Neural cell (in vitro differentiated cells): Measurements from ENCODE around the gene MSH3. TPM values are rescaled to one million over a fixed set of nuclear protein-coding genes. Genes with fewer than 3 reads are reported as not detected.

Source experiments
- H2AFZ ChIP-seq: fragments of 200-600, 300-800 bp; sonication (generic), shearing (Covaris generic); 2 replicates; pipeline ENCODE4 v1.6.0; 2014; ENCODE audit warnings: low read depth, mild to moderate bottlenecking, antibody characterized with exemption, low read length, moderate library complexity
- H3F3A ChIP-seq: fragments of 200-600 bp; shearing (Covaris generic); 2 replicates; pipeline ENCODE4 v1.6.1; 2016; ENCODE audit warnings: mild to moderate bottlenecking, moderate library complexity, mixed read lengths, antibody characterized with exemption, low read length; ENCODE audit not compliant: insufficient read depth, poor library complexity, severe bottlenecking
- H3K27ac ChIP-seq: fragments of 200-600, 300-800 bp; sonication (generic), shearing (Covaris generic); 2 replicates; pipeline ENCODE4 v1.5.1; 2014; ENCODE audit warnings: mild to moderate bottlenecking, low read length, moderate library complexity
- H3K27me3 ChIP-seq: fragments of 300-800, 200-600 bp; sonication (generic), shearing (Covaris generic); 2 replicates; pipeline ENCODE4 v1.6.0; 2014; ENCODE audit warnings: mild to moderate bottlenecking, low read depth, low read length, moderate library complexity; ENCODE audit not compliant: insufficient read depth
- H3K36me3 ChIP-seq: fragments of 300-800, 200-600 bp; sonication (generic), shearing (Covaris generic); 2 replicates; pipeline ENCODE4 v1.5.1; 2014; ENCODE audit warnings: mild to moderate bottlenecking, antibody characterized with exemption, low read length, moderate library complexity; ENCODE audit not compliant: insufficient read depth
- H3K4me2 ChIP-seq: fragments of 300-800, 200-600 bp; sonication (generic), shearing (Covaris generic); 2 replicates; pipeline ENCODE4 v1.6.0; 2014; ENCODE audit warnings: mild to moderate bottlenecking, low read length
- H3K4me3 ChIP-seq: fragments of 300-800, 200-600 bp; sonication (generic), shearing (Covaris generic); 2 replicates; pipeline ENCODE4 v1.5.1; 2014; ENCODE audit warnings: mild to moderate bottlenecking, low read length, moderate library complexity
- H3K79me2 ChIP-seq: fragments of 200-600 bp; shearing (Covaris generic); replicated peaks from 2 replicates; pipeline ENCODE4 v1.6.0; 2014; ENCODE audit warnings: mild to moderate bottlenecking, low read length, moderate library complexity; ENCODE audit not compliant: insufficient read depth
- H3K9ac ChIP-seq: fragments of 300-800, 200-600 bp; sonication (generic), shearing (Covaris generic); 2 replicates; pipeline ENCODE4 v1.6.1; 2016; ENCODE audit warnings: mild to moderate bottlenecking, low read length, mixed read lengths
- H3K9me2 ChIP-seq: fragments of 200-600 bp; shearing (Covaris generic); 2 replicates; pipeline ENCODE4 v1.6.1; 2016; ENCODE audit warnings: mild to moderate bottlenecking, low read length, mixed read lengths; ENCODE audit not compliant: insufficient read depth
- H3K9me3 ChIP-seq: fragments of 200-600, 300-800 bp; sonication (generic), shearing (Covaris generic); 2 replicates; pipeline ENCODE4 v1.6.1; 2016; ENCODE audit warnings: mild to moderate bottlenecking, mixed run types, low read length, moderate library complexity, mixed read lengths
- H4K20me1 ChIP-seq: fragments of 200-600 bp; shearing (Covaris generic); 2 replicates; pipeline ENCODE4 v1.6.1; 2016; ENCODE audit warnings: mild to moderate bottlenecking, mixed run types; ENCODE audit not compliant: insufficient read depth
- EP300 ChIP-seq: fragments of 450-650 bp; conservative IDR thresholded peaks from 2 replicates; pipeline ENCODE4 v1.6.1; 2014; ENCODE audit warnings: antibody characterized with exemption, mild to moderate bottlenecking, moderate library complexity; ENCODE audit not compliant: poor library complexity, severe bottlenecking
- EZH2 ChIP-seq: fragments of 200-600, 300-800 bp; shearing (Covaris generic), sonication (generic); IDR thresholded peaks from 2 replicates; pipeline ENCODE4 v1.6.1; 2014; ENCODE audit warnings: antibody characterized with exemption, low read length, borderline replicate concordance, mild to moderate bottlenecking; ENCODE audit not compliant: insufficient read depth, poor library complexity, severe bottlenecking
- MXI1 ChIP-seq: fragments of 450-650 bp; conservative IDR thresholded peaks from 2 replicates; pipeline ENCODE4 v1.6.1; 2014; ENCODE audit warnings: antibody characterized with exemption, mild to moderate bottlenecking; ENCODE audit not compliant: poor library complexity, severe bottlenecking
- POLR2AphosphoS5 ChIP-seq: IDR thresholded peaks from 2 replicates; pipeline ENCODE4 v1.6.1; 2012
- RAD21 ChIP-seq: fragments of 450-650 bp; conservative IDR thresholded peaks from 2 replicates; pipeline ENCODE4 v1.6.1; 2014; ENCODE audit warnings: antibody characterized with exemption, mild to moderate bottlenecking, moderate library complexity
- REST ChIP-seq: IDR thresholded peaks from 2 replicates; pipeline ENCODE4 v1.6.1; 2012; ENCODE audit warnings: borderline replicate concordance
- SMC3 ChIP-seq: fragments of 450-650 bp; conservative IDR thresholded peaks from 2 replicates; pipeline ENCODE4 v1.6.1; 2014; ENCODE audit warnings: antibody characterized with exemption, mild to moderate bottlenecking, moderate library complexity; ENCODE audit not compliant: poor library complexity
- TAF1 ChIP-seq: IDR thresholded peaks from 2 replicates; pipeline ENCODE4 v1.6.1; 2012; ENCODE audit warnings: low read depth
- polyA plus RNA-seq: library from polyadenylated mRNA; depleted of rRNA; stranded (reverse); fragments of >200 nt; gene quantifications from 2 replicates; pipeline ENCODE4 v1.2.3, GENCODE V29; 2014
- TF ChIP-seq, protein P1 (sequence below): fragments of 450-650 bp; IDR thresholded peaks from 2 replicates; pipeline ENCODE4 v1.5.1; 2014; ENCODE audit warnings: antibody characterized with exemption, mild to moderate bottlenecking, moderate library complexity; ENCODE audit not compliant: poor library complexity, severe bottlenecking

MSH3 gene
- polyA plus RNA-seq, 1 donor from 2014 or later, result 9.8 TPM

DNA sequence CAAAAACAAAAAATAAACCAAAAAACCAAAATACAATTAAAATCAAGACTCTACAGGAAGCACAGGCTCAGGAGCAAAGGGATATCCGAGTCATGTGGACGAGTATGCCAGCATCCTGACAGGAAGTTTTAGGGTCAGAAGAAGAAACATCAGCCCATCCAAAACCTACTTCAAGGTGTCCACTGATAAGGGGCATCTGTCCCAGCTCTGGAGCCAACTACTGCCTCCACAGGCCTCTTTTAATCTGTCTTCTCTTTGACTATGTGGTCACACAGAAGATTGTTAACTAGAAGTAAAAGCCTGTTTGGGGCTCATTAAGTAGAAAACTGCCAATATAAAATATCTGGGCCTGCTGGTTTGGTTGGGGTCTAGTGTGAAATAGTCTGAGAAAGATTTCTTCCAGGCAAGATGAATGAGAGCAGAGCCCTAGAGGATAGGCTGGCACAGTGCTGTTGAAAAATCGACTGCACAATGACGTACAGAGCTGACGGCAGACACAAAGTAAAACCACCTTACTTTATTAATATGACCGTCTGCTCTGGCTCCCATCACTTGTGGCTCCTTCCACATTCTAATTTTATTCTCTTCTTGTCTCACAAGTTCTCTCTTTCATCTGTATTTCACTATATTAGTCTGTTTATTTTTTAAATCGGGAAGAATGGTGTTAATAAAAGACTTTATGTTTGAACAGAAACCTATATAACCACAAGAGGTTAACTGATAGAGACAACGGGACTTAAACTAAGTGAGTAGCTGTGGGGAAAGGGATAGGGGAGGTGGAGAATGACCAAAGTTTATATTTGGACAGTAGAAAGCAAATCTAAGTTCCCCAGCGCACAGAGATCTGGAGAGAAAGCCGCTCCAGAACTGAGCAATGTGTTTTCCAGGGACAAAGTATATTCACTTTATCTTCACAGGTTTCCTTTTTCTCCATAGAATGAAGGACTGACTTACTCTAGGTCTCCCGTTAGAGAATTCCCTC is 22.9 kb upstream of the MSH3 start:
- H3K79me2 ChIP-seq, result no peaks in the 10 kb centered on the region
- TF ChIP-seq EZH2, result no peak
- no peak for TF ChIP-seq SMC3
- TF ChIP-seq REST, result no peak
- no peak overlapping the region for H3K9ac ChIP-seq
- no peak overlapping the region for H3K27ac ChIP-seq
- no peaks in the 10 kb centered on the region for H4K20me1 ChIP-seq
- H3K9me3 ChIP-seq, result no peaks in the 10 kb centered on the region
- no peaks in the 10 kb centered on the region for H3K36me3 ChIP-seq
- no peaks in the 10 kb centered on the region for H3K9me2 ChIP-seq
- no peak overlapping the region for H3K4me3 ChIP-seq
- no peak overlapping the region for H3K4me2 ChIP-seq
- H3K27me3 ChIP-seq, result no peaks in the 10 kb centered on the region
- H2AFZ ChIP-seq, result no peak overlapping the region
- no peaks in the 10 kb centered on the region for H3F3A ChIP-seq

- H3F3A ChIP-seq, result no peaks in the 10 kb centered on the region
- no peaks in the 10 kb centered on the region for H4K20me1 ChIP-seq
- no peaks in the 10 kb centered on the region for H3K36me3 ChIP-seq
- no peaks in the 10 kb centered on the region for H3K9me3 ChIP-seq
- TF ChIP-seq EP300, result no peak
- TF ChIP-seq REST, result no peak
- no peak for TF ChIP-seq EZH2
- TF ChIP-seq MXI1, result no peak
- TF ChIP-seq POLR2AphosphoS5, result no peak
- no peak for TF ChIP-seq TAF1
- TF ChIP-seq SMC3, result no peak
- TF ChIP-seq, protein P1, sequence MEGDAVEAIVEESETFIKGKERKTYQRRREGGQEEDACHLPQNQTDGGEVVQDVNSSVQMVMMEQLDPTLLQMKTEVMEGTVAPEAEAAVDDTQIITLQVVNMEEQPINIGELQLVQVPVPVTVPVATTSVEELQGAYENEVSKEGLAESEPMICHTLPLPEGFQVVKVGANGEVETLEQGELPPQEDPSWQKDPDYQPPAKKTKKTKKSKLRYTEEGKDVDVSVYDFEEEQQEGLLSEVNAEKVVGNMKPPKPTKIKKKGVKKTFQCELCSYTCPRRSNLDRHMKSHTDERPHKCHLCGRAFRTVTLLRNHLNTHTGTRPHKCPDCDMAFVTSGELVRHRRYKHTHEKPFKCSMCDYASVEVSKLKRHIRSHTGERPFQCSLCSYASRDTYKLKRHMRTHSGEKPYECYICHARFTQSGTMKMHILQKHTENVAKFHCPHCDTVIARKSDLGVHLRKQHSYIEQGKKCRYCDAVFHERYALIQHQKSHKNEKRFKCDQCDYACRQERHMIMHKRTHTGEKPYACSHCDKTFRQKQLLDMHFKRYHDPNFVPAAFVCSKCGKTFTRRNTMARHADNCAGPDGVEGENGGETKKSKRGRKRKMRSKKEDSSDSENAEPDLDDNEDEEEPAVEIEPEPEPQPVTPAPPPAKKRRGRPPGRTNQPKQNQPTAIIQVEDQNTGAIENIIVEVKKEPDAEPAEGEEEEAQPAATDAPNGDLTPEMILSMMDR, result no peak
- TF ChIP-seq RAD21, result no peak
- H3K4me2 ChIP-seq, result no peak overlapping the region
- H3K27ac ChIP-seq, result no peak overlapping the region
- H3K4me3 ChIP-seq, result no peak overlapping the region
- no peaks in the 10 kb centered on the region for H3K9me2 ChIP-seq
- H2AFZ ChIP-seq, result no peak overlapping the region
- H3K79me2 ChIP-seq, result no peaks in the 10 kb centered on the region
- H3K9ac ChIP-seq, result no peak overlapping the region
- no peaks in the 10 kb centered on the region for H3K27me3 ChIP-seq
These were observed 21.8 kb upstream of the MSH3 start for GRCh38 chr5:80632700-80633099.
